PFSK-1 (cell line): ENCODE measurements around the gene RBP2.

Source experiments
- POLR2AphosphoS5 ChIP-seq: IDR thresholded peaks from 2 replicates; pipeline ENCODE4 v1.6.1; 2012; ENCODE audit warnings: low read depth, mild to moderate bottlenecking, control low read depth, low read length, moderate library complexity
- REST ChIP-seq, 2 experiments: IDR thresholded peaks; 2 replicates each; pipeline versions ENCODE4 v1.6.1 to v1.8.0; 2011 to 2012; ENCODE audit warnings: low read depth in 2 of 2, low read length in 2 of 2, control low read depth in 1 of 2, inconsistent platforms in 1 of 2, mild to moderate bottlenecking in 1 of 2, moderate library complexity in 1 of 2; ENCODE audit not compliant: insufficient read depth in 1 of 2
- SIN3A ChIP-seq: IDR thresholded peaks from 2 replicates; pipeline ENCODE4 v1.6.1; 2012; ENCODE audit warnings: mild to moderate bottlenecking, low read length, moderate library complexity, borderline replicate concordance; ENCODE audit not compliant: insufficient read depth
- TAF1 ChIP-seq: IDR thresholded peaks from 2 replicates; pipeline ENCODE4 v1.6.1; 2012; ENCODE audit warnings: low read length, control low read depth, borderline replicate concordance; ENCODE audit not compliant: insufficient read depth

- TF ChIP-seq POLR2AphosphoS5: no peak
- no peak for TF ChIP-seq TAF1
- no peak for TF ChIP-seq REST (IDR thresholded peaks at IDR 0.05; ENCODE audit: insufficient read depth in 1 of 2, low read depth in 2 of 2, low read length in 2 of 2)
- TF ChIP-seq SIN3A: no peak
These were observed 35.4 kb downstream of the RBP2 start for GRCh38 chr3:139440639-139441556.
